GM21723 (cell line): ENCODE data around the gene SFT2D1.
A peak's percentile ranks its signal among the peaks of the same experiment; 100 is the strongest.
"Not testable (repeated sequence)": the region's sequence is repeated elsewhere in the genome, so short reads cannot be mapped to it uniquely, and the experiment has no call there.

Experiments
- ATAC-seq: cut with Tn5 transposase; IDR thresholded peaks from one replicate; pipeline ENCODE4 v1.9.1; 2021; ENCODE audit warnings: mild to moderate bottlenecking, moderate library complexity; ENCODE audit not compliant: unreplicated experiment

The SFT2D1 gene

GRCh38 chr6:166342349-166343149 is at the start of gene SFT2D1:
Gene SFT2D1 (minus strand): TSS chr6:166342545. CDS start chr6:166342481, 64 bp downstream.
- peak; percentile 94 for ATAC-seq

- no peak for ATAC-seq
Observed at GRCh38 chr6:166389119-166389518, 46.8 kb upstream of the SFT2D1 start.

GRCh38 chr6:166388290-166389004 is 46.1 kb upstream of the SFT2D1 start:
- ATAC-seq = no peak

GRCh38 chr6:166387642-166388289 is 45.4 kb upstream of the SFT2D1 start:
- no peak for ATAC-seq

GRCh38 chr6:166387098-166387497 is 44.8 kb upstream of the SFT2D1 start:
- ATAC-seq = not testable (repeated sequence)

GRCh38 chr6:166386111-166386510 is 43.8 kb upstream of the SFT2D1 start:
- no peak for ATAC-seq

GRCh38 chr6:166383802-166384363 is 41.5 kb upstream of the SFT2D1 start:
- ATAC-seq = peak; percentile 1

- ATAC-seq = peak; percentile 89
Observed at GRCh38 chr6:166382933-166383801, 40.8 kb upstream of the SFT2D1 start, which contains the start of gene MPC1. Gene MPC1 (minus strand): TSS chr6:166382940. CDS start chr6:166382876, 64 bp downstream.

GRCh38 chr6:166382500-166382932 is 40.2 kb upstream of the SFT2D1 start:
- ATAC-seq = peak; percentile 21

GRCh38 chr6:166381733-166382499 is 39.6 kb upstream of the SFT2D1 start:
- ATAC-seq = peak; percentile 59

- ATAC-seq = no peak
Observed at GRCh38 chr6:166381381-166381732, 39.0 kb upstream of the SFT2D1 start.

GRCh38 chr6:166379800-166380199 is 37.5 kb upstream of the SFT2D1 start:
- no peak for ATAC-seq

- no peak for ATAC-seq
Observed at GRCh38 chr6:166379103-166379586, 36.8 kb upstream of the SFT2D1 start.

GRCh38 chr6:166377721-166378120 is 35.4 kb upstream of the SFT2D1 start:
- ATAC-seq = no peak

GRCh38 chr6:166375013-166375412 is 32.7 kb upstream of the SFT2D1 start:
- no peak for ATAC-seq

- ATAC-seq = no peak
Observed at GRCh38 chr6:166370489-166370888, 28.1 kb upstream of the SFT2D1 start.

GRCh38 chr6:166369782-166370181 is 27.4 kb upstream of the SFT2D1 start:
- no peak for ATAC-seq

GRCh38 chr6:166366921-166367320 is 24.6 kb upstream of the SFT2D1 start:
- ATAC-seq = no peak

GRCh38 chr6:166365806-166366205 is 23.5 kb upstream of the SFT2D1 start:
- no peak for ATAC-seq
